Hypothalamus (tissue), 51 donors: ENCODE measurements around the gene CCR8.

Experiments used
- DNase-seq, 51 donors: peaks; one replicate each; lab custom pipeline; 2025; lab: John Stamatoyannopoulos, UW

Gene CCR8

DNA sequence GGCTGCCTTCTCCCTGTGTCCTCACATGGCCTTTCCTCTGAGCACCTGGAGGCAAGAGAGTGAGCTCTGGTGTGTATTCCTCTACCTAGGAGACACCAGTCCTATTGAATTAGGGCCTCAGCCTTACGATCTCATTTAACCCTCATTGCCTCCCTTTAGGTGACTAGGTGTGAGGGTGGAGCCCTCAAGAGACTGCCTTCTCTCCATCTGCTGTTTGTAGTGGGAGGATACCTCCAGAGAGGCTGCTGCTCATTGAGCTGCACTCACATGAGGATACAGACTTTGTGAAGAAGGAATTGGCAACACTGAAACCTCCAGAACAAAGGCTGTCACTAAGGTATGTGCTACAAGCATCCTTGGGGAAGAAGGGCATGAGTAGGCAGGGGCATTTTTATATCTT, at the start of gene CCR8:
Gene CCR8, plus strand, starts transcription at position 217 of the 400 bp plus-strand sequence. CDS start 2,623 bp downstream, outside the sequence.
- no peak for DNase-seq

GRCh38 chr3:39279745-39280517, 49.6 kb upstream of the CCR8 start, which contains the start of gene CX3CR1:
CX3CR1 (minus strand) TSS chr3:39280036; CDS start chr3:39266509, 13,527 bp downstream.
- DNase-seq, result peak in 2 of 51 donors; percentile 4 to 11

DNA sequence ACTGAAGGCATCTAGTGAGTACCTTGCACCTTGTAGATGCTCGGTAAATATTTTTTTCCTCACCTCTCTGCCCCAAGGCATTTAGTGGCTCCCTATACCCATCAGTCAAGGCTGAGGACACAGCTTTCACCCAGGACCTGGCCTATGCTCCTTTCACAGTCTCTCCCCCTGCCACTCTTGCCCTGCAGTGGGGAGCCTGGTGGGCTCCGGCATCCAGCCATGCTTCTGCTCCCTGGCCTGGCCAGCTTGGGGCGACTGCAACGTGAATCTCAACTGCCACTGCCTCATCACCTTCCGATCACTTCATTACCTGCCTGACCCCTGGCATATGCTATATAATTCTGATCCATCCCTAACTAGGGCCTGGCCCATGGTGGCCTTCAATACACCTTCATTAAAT, 48.9 kb upstream of the CCR8 start:
- no peak for DNase-seq

DNA sequence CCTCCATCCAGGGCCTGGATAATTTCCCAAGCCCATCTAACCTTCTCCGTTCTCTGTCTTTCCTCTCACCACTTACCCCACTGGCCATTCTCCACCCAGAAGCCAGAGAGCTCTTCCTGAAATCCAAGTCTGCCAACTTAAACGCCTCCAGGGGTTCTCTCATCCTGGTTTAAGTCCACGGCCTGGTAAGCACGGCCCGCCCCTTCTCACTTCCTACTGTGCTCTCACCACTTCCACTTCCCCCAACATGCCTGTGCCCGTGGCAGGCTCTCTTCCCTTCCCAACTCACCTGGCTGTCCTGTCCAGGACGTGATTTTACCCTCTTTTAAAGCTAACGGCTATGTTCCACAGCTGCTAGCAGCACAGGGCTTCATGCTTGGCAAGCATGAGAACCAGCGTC, 48.0 kb upstream of the CCR8 start:
- DNase-seq, result peak in 2 of 51 donors; percentile 12

DNA sequence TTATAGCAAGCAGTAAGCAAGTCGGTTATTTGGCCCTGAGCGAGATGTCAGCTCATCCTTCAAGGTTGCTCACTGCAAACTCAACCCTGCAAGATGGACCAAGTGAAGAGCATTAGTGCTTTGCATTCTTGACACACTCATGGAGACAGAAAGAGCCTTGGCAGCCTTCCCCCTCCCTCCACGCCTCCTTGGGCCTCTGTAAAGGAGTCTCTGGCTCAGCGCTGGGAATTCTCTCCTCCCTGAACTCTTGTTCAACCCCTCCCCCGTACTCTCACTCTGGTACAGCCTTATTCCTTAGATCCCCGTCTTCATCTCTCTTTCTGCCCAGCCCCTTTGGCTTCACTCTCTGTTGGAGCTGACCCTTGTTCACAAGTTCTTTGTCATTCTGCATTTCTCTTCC, 47.5 kb upstream of the CCR8 start:
- peak in 11 of 51 donors; percentile 7 to 50 (median 23) for DNase-seq

DNA sequence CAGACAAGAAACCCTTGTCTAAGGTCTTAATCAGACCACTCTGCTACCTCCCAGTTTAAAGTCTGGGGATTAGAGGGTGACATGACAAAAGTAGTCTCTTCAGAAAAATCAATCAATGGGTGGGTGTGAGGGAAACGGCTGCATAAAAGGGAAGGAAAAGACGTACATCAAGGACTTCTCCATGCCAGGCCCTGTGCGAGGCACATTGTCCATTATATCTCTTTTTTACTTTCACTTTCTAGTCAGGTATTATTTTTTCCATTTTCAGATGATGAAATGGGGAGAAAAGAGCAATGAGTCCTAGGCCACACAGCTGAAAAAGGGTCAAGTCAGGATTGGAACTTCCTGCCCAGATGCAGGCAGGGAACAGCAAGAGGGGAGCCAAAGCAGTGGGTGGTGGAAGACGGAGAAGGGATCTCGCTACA, 45.0 kb upstream of the CCR8 start:
- DNase-seq, result no peak

GRCh38 chr3:39285332-39285731, 44.2 kb upstream of the CCR8 start:
- DNase-seq, result no peak

GRCh38 chr3:39286771-39287170, 42.7 kb upstream of the CCR8 start:
- DNase-seq, result no peak

- no peak for DNase-seq
Measured at GRCh38 chr3:39287216-39288164, 42.0 kb upstream of the CCR8 start.

DNA sequence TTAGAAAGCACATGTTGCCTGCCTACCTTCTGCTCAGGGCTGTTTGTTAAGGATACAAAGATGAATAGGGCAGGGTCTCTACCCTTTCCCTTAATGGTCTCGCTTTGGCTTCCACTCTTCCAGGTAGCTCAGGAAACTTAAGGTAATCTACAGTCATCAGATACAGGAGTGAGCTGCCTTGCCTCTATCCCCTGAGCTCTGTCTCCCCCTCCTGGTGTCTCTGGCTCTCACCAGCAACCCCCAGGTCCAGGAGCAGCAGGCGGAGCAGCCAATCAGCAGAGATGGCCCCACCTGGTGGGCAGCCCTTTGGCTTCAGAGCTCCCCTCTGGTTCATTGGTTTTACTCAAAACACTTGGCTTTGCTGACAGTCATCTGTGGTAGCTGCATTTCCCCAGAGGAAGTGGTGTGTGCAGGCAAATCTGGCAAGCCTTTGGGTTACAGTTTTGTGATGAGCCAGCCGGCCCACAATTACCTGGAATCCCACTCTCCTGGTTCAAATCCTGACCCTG, 41.2 kb upstream of the CCR8 start:
- peak in 44 of 51 donors; percentile 16 to 84 (median 57) for DNase-seq

DNA sequence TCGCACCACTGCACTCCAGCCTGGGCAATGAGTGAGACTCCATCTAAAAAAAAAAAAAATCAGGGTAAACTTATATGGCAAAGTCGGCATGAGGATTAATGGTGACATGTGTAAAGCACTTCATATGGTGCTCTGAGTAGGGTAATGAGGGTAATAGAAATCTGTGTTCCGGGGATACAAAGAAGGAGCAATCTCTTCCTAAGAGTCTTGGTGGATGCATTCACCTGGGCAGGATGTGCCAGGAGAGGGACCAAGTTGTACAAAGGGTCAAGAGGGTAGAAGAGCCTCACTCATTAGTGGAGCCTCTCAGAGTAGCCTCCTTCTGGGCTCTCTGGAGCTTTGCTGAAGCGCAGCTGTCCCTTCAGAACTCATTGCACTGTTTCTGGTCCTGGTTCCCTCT, 40.4 kb upstream of the CCR8 start:
- DNase-seq, result no peak

DNA sequence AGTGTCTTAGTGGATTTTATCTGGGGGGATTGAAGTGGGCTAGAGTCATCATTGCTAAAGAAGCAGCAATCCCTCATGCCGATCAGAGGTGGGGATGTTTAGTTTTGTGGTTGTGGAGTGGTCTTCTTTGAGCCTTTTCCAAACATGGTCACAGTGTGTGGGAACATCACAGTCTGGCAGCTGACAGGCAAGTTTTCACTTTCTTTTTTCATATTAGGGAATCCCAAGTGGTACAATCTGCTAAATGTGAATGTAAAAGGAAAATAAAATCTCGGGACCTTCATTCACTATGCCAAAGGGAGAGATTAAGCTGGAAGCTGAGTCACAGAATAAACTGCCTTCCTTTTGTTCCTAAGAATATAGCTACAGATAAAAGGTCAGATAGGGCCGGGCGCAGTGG, 39.3 kb upstream of the CCR8 start:
- DNase-seq, result no peak

DNA sequence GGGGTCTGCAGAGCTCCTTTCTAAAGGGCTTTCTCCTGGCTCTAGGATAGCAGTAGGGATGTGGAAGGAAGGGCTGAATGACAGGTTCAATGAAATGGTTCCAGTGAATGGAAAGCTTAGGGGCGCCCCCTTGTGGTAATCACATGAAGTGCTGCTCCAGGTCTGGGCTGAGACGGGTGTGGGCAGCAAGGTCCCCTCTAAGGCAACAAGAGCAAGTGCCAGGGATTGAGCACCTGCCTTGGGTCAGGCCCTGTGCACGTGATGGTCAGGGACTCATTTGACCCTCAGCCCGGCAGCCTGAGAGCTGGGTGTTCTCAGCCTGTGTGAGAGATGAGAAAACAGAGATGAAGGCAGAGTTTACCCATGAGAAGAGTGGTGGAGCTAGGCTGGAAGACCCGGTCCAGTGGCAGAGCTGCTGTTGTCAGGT, 37.6 kb upstream of the CCR8 start:
- peak in 37 of 51 donors; percentile 11 to 77 (median 32) for DNase-seq

DNA sequence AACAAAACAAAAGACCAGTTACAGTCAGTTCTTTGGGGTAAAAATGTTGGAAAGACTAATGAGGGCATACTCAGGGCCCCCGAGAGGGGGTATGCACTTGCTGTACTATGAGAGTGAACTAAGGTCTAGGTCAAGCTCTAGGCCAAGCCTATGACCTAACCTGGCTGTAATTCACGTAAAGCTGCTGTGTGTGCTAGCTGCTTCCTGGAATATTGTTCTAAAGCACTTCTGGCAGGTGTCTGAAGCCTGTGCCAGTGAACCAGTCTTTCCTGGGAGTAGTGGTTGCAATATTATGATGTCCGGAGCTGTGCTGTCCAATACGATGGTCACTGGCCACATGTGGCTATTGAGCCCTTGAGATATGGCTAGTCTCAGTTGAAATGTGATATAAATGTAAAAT, 36.5 kb upstream of the CCR8 start:
- DNase-seq, result no peak

- no peak for DNase-seq
Measured at GRCh38 chr3:39294446-39295183, 34.9 kb upstream of the CCR8 start.

GRCh38 chr3:39295184-39295775, 34.2 kb upstream of the CCR8 start:
- no peak for DNase-seq

DNA sequence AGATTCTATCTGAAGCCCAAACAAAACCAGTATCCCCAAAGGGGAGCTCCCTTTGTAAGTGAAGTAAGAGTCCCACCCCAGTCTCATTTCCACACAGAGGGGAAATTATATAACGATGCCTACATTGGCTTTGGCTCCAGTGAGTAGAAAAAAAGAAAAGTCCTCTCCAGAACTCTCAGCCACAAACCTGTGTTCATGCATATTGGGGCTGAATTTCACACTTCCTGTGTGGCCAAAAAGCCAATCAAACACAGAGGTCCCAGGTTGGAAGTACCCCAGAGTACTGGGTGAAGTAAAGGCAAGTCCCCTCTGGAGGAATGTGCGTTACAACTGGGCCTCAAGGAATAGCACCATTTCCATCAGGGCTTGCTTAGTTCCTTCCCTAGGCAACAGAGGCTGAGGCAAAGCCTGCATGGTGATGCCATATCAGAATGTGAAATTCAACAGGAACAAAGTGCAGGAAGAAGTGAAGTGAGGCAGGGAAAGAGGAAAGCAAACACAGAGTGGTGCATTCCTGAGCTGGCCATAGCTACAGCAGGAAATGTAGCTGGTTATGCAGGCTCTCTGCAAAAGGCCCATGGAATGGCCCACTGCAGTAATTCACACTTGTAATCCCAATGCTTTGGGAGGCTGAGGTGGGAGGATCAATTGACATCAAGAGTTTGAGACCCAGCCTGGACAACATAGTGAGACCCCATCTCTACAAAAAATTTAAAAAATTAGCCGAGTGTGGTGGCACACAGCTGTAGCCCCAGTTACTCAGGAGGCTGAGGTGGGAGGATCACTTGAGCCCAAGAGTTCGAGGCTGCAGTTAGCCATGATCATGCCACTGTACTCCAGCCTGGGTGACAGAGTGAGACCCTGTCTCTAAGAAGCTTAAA, 33.1 kb upstream of the CCR8 start:
- no peak for DNase-seq

DNA sequence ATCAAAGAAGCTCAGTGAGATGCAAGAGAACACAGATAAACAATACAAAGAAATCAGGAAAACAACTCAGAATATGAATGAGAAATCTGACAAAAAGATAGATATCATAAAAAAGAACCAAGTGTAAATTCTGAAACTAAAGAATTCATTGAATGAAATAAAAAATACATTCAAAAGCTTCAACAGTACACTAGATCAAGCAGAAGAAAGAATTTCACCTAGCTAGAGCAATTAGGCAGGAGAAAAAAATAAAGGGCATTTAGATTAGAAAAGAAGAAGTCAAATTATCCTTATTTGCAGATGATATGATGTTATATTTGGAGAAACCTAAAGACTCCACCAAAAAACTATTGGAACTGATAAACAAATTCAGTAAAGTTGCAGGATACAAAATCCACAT, 30.2 kb upstream of the CCR8 start:
- no peak for DNase-seq

- DNase-seq, result no peak
Measured at GRCh38 chr3:39302178-39302577, 27.3 kb upstream of the CCR8 start.
